Adrenal gland (tissue), 12 donors: ENCODE data around the gene FBXO24. TPM values are rescaled to one million over a fixed set of nuclear protein-coding genes. Genes with fewer than 3 reads are reported as not detected.

ENCODE experiments used
- DNase-seq, 7 donors: peaks; one replicate each; pipeline ENCODE4 v3.0.0-alpha.2; 2019 to 2020
- H3K27ac ChIP-seq, 5 donors: fragments of 200-600 bp; sonication (generic) in 4 of 5; 1 replicate in 3 of 5; 2 replicates in 2 of 5; pipeline versions ENCODE4 v1.5.1 to v1.8.0; 2016 to 2020; ENCODE audit warnings: mild to moderate bottlenecking in 1 of 5
- H3K27me3 ChIP-seq: fragments of 200-600 bp; 2 replicates; pipeline ENCODE4 v1.8.0; 2021
- H3K36me3 ChIP-seq, 2 donors: fragments of 200-600 bp; replicated peaks in 1 of 2; 1 replicate in 1 of 2; 2 replicates in 1 of 2; pipeline versions ENCODE4 v1.5.1 to v1.8.0; 2018 to 2022
- H3K4me1 ChIP-seq, 2 donors: fragments of 200-600 bp; replicated peaks in 1 of 2; 1 replicate in 1 of 2; 2 replicates in 1 of 2; pipeline versions ENCODE4 v1.5.1 to v1.8.0; 2018 to 2021
- H3K4me3 ChIP-seq, 4 donors: fragments of 200-600 bp; sonication (generic) in 3 of 4; one replicate each; pipeline ENCODE4 v1.5.1; 2016 to 2018
- H3K9me3 ChIP-seq, 3 donors: fragments of 200-600 bp; sonication (generic) in 1 of 3; replicated peaks in 1 of 3; 1 replicate in 2 of 3; 2 replicates in 1 of 3; pipeline versions ENCODE4 v1.5.1 to v1.8.0; 2016 to 2021
- POLR2A ChIP-seq, 2 donors: fragments of 450-650 bp; IDR thresholded peaks; one replicate each; pipeline ENCODE4 v1.6.1; 2017; ENCODE audit warnings: antibody characterized with exemption in 2 of 2, mild to moderate bottlenecking in 2 of 2, moderate library complexity in 1 of 2
- WGBS, 4 donors: extraction: QIAGEN DNeasy Blood & Tissue Kit in 2 of 4; methylation state at CpG; one replicate each; pipeline versions ENCODE4 v1.1.5 to v1.1.7; 2013 to 2017; 5-methylcytosine and 5-hydroxymethylcytosine counted together
- intact Hi-C, 2 donors: fragments of 100-400 bp; cut with DNase I; formaldehyde crosslinking; loops; one replicate each; pipeline versions ENCODE4 v1.14.1 to v1.15.0; 2022 to 2023
- polyA plus RNA-seq, 3 donors: library from polyadenylated mRNA; stranded (reverse); fragments of 200-250 nt in 2 of 3; fragments of 350-450 nt in 1 of 3; fragmentation: Illumina TruSeq in 1 of 3; extraction: RNeasy Lipid Tissue Mini Kit (QIAGEN cat#74804) in 1 of 3; gene quantifications; one replicate each; pipeline ENCODE4 v1.2.3, GENCODE V29; 2013 to 2014
- total RNA-seq, 9 donors: library from RNA; depleted of rRNA in 4 of 9; stranded (reverse); fragments of >200 nt in 4 of 9; fragments of 120-200 nt in 1 of 9; fragmentation: NEBNext Ultra II Directional in 1 of 9; extraction: Animal tissue kit (Norgen Biotek cat#: 25700) in 1 of 9; gene quantifications; one replicate each; pipeline versions ENCODE4 v1.1.0 to v1.2.4, GENCODE V29; 2013 to 2023
- TF ChIP-seq, protein P1 (sequence below), 6 experiments: fragments of 450-650 bp in 4 of 6; fragments of 200-600 bp in 2 of 6; sonication (generic) in 1 of 6; IDR thresholded peaks; 1 replicate in 5 of 6; 2 replicates in 1 of 6; pipeline versions ENCODE4 v1.5.1 to v1.8.0; 2016 to 2021; ENCODE audit warnings: antibody characterized with exemption in 6 of 6, mild to moderate bottlenecking in 2 of 6, moderate library complexity in 1 of 6
- donor health status: healthy with polysubstance abuse.
- donor health status: Bipolar disorder and iron deficiency.
- donor health status: DM: yes; HTN: yes; CAD: no.
- donor health status: DM: no; HTN: no; CAD: no.
- donor health status: DM: no; HTN: no; CAD: no.
- donor health status: DM: yes; HTN: yes; CAD: no.

Gene FBXO24
- total and polyA plus RNA-seq, 12 donors, result 0.16 to 2.8 (median 0.89) TPM; not detected in 2

DNA sequence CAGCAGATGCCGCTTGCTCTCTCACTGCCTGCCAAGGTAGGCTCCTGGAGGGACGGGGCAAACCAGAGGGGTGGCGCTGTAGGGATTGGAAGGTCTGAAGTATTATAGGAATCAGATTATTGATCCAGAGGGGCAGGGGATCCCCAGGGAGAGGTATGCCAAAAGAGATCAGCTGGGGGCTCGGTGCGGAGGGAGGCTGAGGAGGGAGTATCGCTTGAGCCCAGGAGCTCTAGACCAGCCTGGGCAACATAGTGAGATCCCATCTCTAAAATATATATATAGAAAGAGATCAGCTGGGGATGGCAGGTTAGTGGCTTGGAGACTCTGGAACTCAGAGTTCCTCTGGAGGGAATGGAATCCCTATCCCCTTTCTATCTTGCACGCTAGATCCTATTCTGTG, 9.1 kb downstream of the FBXO24 start:
- Histone ChIP-seq H3K27ac (no peak overlapping the region), H3K36me3 (no peaks in the 10 kb centered on the region), H3K27me3 (no peaks in the 10 kb centered on the region), H3K4me3 (no peak overlapping the region), H3K9me3 (no peaks in the 10 kb centered on the region), H3K4me1 (no peaks in the 10 kb centered on the region)
- 93 to 99% (median 97%) methylated on average over 7 of the region's 7 CpGs for WGBS, 4 donors
- intact Hi-C loops, result loop anchor here in 1 of 2 donors (10.0 kb wide), 1 partner anchor 60 kb away; the partner anchor contains the start of gene AGFG2
- DNase-seq, result no peak
- TF ChIP-seq, protein P1, sequence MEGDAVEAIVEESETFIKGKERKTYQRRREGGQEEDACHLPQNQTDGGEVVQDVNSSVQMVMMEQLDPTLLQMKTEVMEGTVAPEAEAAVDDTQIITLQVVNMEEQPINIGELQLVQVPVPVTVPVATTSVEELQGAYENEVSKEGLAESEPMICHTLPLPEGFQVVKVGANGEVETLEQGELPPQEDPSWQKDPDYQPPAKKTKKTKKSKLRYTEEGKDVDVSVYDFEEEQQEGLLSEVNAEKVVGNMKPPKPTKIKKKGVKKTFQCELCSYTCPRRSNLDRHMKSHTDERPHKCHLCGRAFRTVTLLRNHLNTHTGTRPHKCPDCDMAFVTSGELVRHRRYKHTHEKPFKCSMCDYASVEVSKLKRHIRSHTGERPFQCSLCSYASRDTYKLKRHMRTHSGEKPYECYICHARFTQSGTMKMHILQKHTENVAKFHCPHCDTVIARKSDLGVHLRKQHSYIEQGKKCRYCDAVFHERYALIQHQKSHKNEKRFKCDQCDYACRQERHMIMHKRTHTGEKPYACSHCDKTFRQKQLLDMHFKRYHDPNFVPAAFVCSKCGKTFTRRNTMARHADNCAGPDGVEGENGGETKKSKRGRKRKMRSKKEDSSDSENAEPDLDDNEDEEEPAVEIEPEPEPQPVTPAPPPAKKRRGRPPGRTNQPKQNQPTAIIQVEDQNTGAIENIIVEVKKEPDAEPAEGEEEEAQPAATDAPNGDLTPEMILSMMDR (IDR thresholded peaks at IDR 0.05), result no peak
- TF ChIP-seq POLR2A (IDR thresholded peaks at IDR 0.05), result no peak

DNA sequence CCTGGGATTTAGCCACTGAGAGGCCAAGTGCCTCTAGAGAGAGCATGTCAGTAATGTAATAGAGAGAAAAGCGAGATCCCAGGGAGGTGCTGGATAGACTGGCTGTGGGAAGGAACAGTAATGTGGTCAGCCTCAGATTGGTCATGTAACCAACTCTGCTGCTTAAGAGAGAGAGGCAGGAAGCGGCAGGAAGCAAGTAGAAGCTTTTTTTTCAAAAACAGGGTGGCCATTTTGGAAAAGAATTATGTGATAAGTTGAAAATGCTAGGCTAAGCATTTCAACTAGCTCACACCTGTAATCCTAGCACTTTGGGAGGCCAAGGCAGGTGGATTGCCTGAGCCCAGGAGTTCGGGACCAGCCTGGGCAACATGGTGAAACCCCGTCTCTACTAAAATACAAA, 12.3 kb downstream of the FBXO24 start:
- Histone ChIP-seq H3K4me1 (no peaks in the 10 kb centered on the region), H3K4me3 (no peak overlapping the region), H3K27ac (no peak overlapping the region), H3K9me3 (no peaks in the 10 kb centered on the region), H3K36me3 (no peaks in the 10 kb centered on the region), H3K27me3 (no peaks in the 10 kb centered on the region)
- 86 to 90% (median 90%) methylated on average over 4 of the region's 4 CpGs for WGBS, 4 donors
- no peak for DNase-seq
- no peak for TF ChIP-seq POLR2A (IDR thresholded peaks at IDR 0.05)
- intact Hi-C loops, result loop anchor here in 1 of 2 donors (10.0 kb wide), 1 partner anchor 64 kb away; the partner anchor contains the start of gene AGFG2

DNA sequence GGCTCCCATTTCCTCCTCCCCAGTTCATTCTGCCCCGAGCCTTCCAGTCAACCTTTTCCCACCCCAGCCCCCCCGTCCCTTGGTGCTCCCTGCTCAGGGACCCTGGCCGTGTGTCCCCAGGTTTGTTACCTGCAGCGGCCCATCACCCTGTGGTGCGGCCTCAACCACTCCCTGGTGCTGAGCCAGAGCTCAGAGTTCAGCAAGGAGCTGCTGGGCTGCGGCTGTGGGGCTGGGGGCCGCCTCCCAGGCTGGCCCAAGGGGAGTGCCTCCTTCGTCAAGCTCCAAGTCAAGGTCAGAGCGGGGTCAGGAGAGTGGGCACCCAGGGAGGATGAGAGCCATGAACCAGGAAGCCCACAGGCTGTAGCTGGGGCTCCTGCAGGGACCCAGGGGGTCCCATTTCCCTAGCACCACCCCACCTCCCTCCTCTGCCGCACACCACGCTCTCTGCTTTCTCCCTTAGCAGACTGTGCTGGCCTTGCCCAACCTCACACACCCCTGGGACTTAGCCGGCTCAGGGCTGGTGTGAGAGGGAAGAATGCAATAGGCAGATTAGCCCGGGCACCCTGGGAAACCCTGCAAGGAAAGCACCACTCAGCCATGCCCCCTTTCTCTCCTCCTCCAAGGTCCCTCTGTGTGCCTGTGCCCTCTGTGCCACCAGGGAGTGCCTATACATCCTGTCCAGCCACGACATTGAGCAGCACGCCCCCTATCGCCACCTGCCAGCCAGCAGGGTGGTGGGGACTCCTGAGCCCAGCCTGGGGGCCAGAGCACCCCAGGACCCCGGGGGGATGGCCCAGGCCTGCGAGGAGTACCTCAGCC, 14.0 kb downstream of the FBXO24 start:
- no peak for DNase-seq
- TF ChIP-seq POLR2A (IDR thresholded peaks at IDR 0.05), result no peak
- TF ChIP-seq, protein P1 (IDR thresholded peaks at IDR 0.05), result no peak
- Histone ChIP-seq H3K27me3 (no peaks in the 10 kb centered on the region), H3K27ac (no peak overlapping the region), H3K4me1 (peaks cover 4 to 12% of the 10 kb centered on the region in 2 donors), H3K4me3 (no peak overlapping the region), H3K9me3 (no peaks in the 10 kb centered on the region), H3K36me3 (no peaks in the 10 kb centered on the region)
- intact Hi-C loops, result loop anchor here in 1 of 2 donors (10.0 kb wide), 1 partner anchor 65 kb away; the partner anchor contains the start of gene AGFG2
- 65 to 69% (median 69%) methylated on average over 10 to 18 of the region's 18 CpGs for WGBS, 4 donors

DNA sequence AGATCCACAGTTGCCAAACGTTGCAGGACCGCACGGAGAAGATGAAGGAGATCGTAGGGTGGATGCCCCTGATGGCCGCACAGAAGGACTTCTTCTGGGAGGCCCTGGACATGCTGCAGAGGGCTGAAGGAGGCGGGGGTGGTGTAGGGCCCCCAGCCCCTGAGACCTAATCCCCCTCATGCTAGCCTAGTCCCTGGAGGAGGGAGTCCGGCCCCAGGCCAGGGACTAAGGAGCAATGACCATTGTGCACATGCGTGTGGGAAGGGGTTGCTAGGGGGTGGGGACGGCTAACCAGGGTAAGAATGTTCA, 14.6 kb downstream of the FBXO24 start:
- no peak overlapping the region for H3K27ac ChIP-seq
- no peaks in the 10 kb centered on the region for H3K9me3 ChIP-seq
- WGBS, 4 donors, result 75 to 88% (median 80%) methylated on average over 7 to 9 of the region's 9 CpGs
- TF ChIP-seq, protein P1 (IDR thresholded peaks at IDR 0.05), result no peak
- TF ChIP-seq POLR2A (IDR thresholded peaks at IDR 0.05), result no peak
- no peak overlapping the region for H3K4me3 ChIP-seq
- H3K4me1 ChIP-seq, result peaks cover 10 to 16% of the 10 kb centered on the region in 2 donors
- intact Hi-C loops, result no loop called here
- H3K36me3 ChIP-seq, result no peaks in the 10 kb centered on the region
- no peaks in the 10 kb centered on the region for H3K27me3 ChIP-seq
- DNase-seq, result no peak
